Rectal smooth muscle tissue (tissue), 1 donor: Measurements from ENCODE around the gene ZMYND11.
"Not testable (repeated sequence)": the region's sequence is repeated elsewhere in the genome, so short reads cannot be mapped to it uniquely, and the experiment has no call there.

Source experiments
- H3K27ac ChIP-seq: one replicate; pipeline ENCODE4 v1.7.0; 2013; ENCODE audit warnings: low read depth, low read length, inconsistent platforms
- H3K27me3 ChIP-seq: one replicate; pipeline ENCODE4 v1.7.0; 2013; ENCODE audit warnings: low read length; ENCODE audit not compliant: control insufficient read depth, insufficient read depth
- H3K36me3 ChIP-seq: one replicate; pipeline ENCODE4 v1.7.0; 2013; ENCODE audit warnings: low read length; ENCODE audit not compliant: control insufficient read depth, insufficient read depth
- H3K4me1 ChIP-seq: one replicate; pipeline ENCODE4 v1.7.0; 2013; ENCODE audit warnings: low read length; ENCODE audit not compliant: control insufficient read depth, insufficient read depth
- H3K4me3 ChIP-seq: one replicate; pipeline ENCODE4 v1.7.0; 2013; ENCODE audit warnings: low read length
- H3K9ac ChIP-seq: one replicate; pipeline ENCODE4 v1.7.0; 2013; ENCODE audit warnings: low read length

ZMYND11 gene

GRCh38 chr10:285216-285615, 150.0 kb downstream of the ZMYND11 start:
- Histone ChIP-seq H3K36me3 (peaks cover 21% of the 10 kb centered on the region), H3K9ac (no peak overlapping the region), H3K27me3 (no peaks in the 10 kb centered on the region), H3K27ac (no peak overlapping the region), H3K4me3 (no peak overlapping the region), H3K4me1 (peaks cover 3% of the 10 kb centered on the region)

DNA sequence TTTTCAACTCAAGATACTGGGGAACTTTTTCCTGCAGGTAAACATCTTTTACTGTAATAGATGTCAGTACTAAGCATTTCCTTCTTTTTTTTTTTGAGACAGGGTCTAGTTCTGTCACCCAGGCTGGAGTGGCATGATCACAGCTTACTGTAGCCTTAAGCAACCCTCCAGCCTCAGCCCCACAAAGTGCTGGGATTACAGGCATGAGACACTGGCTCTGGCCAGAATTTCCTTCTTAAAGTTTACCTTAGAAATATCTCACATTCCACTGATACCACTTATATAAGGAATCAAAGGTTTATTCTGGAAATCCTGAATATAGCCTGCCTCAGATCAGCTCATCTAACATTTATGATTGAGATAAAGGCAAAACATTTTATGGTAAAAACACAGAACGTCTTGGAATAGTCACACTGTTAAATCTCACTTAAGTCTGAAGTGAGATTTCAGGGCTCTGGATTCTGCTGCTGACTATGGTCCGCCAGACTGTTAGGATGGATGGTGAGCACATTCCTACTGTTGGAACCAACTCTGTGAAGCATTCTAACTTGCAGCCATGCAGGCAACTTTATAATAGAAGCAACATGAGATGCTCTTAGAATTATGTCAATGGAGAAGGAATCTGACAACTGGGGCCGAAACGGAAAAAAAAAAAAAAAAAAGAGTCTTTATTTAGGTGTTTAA, 151.9 kb downstream of the ZMYND11 start:
- H3K4me3 ChIP-seq, result no peak overlapping the region
- H3K27ac ChIP-seq, result no peak overlapping the region
- H3K9ac ChIP-seq, result no peak overlapping the region
- H3K4me1 ChIP-seq, result peaks cover 3% of the 10 kb centered on the region
- H3K36me3 ChIP-seq, result peaks cover 21% of the 10 kb centered on the region
- no peaks in the 10 kb centered on the region for H3K27me3 ChIP-seq

GRCh38 chr10:287814-288213, 152.6 kb downstream of the ZMYND11 start:
- no peaks in the 10 kb centered on the region for H3K27me3 ChIP-seq
- no peak overlapping the region for H3K27ac ChIP-seq
- H3K4me1 ChIP-seq, result peaks cover 3% of the 10 kb centered on the region
- peaks cover 15% of the 10 kb centered on the region for H3K36me3 ChIP-seq
- no peak overlapping the region for H3K9ac ChIP-seq
- H3K4me3 ChIP-seq, result no peak overlapping the region

GRCh38 chr10:288316-289200, 153.3 kb downstream of the ZMYND11 start:
- no peak overlapping the region for H3K9ac ChIP-seq
- H3K36me3 ChIP-seq, result peaks cover 11% of the 10 kb centered on the region
- H3K27me3 ChIP-seq, result no peaks in the 10 kb centered on the region
- H3K27ac ChIP-seq, result no peak overlapping the region
- H3K4me3 ChIP-seq, result no peak overlapping the region
- peaks cover 3% of the 10 kb centered on the region for H3K4me1 ChIP-seq

GRCh38 chr10:289581-289980, 154.3 kb downstream of the ZMYND11 start:
- Histone ChIP-seq H3K27ac (no peak overlapping the region), H3K36me3 (peaks cover 6% of the 10 kb centered on the region), H3K27me3 (no peaks in the 10 kb centered on the region), H3K9ac (no peak overlapping the region), H3K4me1 (peaks cover 3% of the 10 kb centered on the region), H3K4me3 (no peak overlapping the region)

DNA sequence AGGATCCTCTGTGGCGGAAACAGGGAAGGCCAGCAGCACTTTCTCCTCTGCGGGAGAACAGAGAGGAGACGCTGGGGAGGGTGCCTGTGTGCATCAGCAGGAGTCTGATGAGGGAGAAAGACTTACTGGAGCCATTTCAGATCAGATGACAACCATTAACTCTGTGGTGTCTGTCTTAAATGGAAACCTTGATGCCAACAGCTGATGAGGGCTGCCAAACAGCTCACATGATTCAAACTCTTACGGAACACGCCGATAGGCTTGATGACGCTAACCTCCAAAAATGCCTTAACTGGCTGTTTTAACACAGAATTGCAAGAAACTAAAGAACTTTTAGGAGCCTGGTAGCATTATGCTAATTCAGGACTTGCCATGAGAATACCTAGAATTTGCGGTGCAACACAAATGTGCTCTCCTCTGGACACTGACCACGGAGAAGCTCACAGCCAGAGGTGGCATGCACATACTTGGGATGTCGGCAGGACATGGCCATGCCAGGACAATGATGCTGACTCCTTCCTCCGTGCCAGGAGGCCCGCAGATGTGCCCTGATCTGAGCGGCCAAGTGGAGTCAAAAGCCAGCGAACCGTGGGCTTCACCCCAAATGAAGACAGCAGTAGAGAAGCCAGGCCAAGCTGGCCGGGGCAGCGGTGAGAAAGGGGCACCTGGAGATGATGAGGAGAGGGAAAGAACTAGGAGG, 154.9 kb downstream of the ZMYND11 start:
- Histone ChIP-seq H3K36me3 (peaks cover 4% of the 10 kb centered on the region), H3K27ac (no peak overlapping the region), H3K9ac (no peak overlapping the region), H3K4me3 (no peak overlapping the region), H3K27me3 (no peaks in the 10 kb centered on the region), H3K4me1 (peaks cover 3% of the 10 kb centered on the region)

DNA sequence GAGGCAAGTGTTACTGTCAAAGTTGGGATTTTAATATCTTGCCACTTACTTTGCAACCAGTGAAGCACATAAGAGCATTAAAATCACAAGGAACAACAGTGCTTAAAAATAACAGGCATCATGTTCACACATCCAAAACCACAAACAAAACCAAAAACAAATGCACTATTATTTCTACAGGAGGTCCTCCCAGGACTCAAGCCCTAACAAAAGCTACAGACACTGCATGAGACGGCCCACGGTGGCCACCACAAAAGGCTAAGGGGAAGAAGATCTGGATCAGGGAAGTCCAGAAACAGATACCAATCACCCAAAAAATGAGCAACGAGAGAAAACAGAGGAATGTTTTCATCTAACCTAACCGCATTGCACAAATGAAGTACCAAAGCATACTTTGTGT, 158.4 kb downstream of the ZMYND11 start:
- no peaks in the 10 kb centered on the region for H3K36me3 ChIP-seq
- H3K27me3 ChIP-seq, result no peaks in the 10 kb centered on the region
- no peaks in the 10 kb centered on the region for H3K4me1 ChIP-seq
- no peak overlapping the region for H3K9ac ChIP-seq
- no peak overlapping the region for H3K27ac ChIP-seq
- no peak overlapping the region for H3K4me3 ChIP-seq

- no peak overlapping the region for H3K9ac ChIP-seq
- H3K36me3 ChIP-seq, result peaks cover 3% of the 10 kb centered on the region
- no peak overlapping the region for H3K4me3 ChIP-seq
- peak overlapping the region; percentile 42 for H3K27ac ChIP-seq
- no peaks in the 10 kb centered on the region for H3K4me1 ChIP-seq
- H3K27me3 ChIP-seq, result no peaks in the 10 kb centered on the region
Measured at GRCh38 chr10:297567-297966, 162.3 kb downstream of the ZMYND11 start.

- Histone ChIP-seq H3K9ac (no peak overlapping the region), H3K36me3 (peaks cover 3% of the 10 kb centered on the region), H3K27me3 (no peaks in the 10 kb centered on the region), H3K27ac (no peak overlapping the region), H3K4me1 (no peaks in the 10 kb centered on the region), H3K4me3 (no peak overlapping the region)
Measured at GRCh38 chr10:298033-298432, 162.8 kb downstream of the ZMYND11 start.

- Histone ChIP-seq H3K27me3 (no peaks in the 10 kb centered on the region), H3K36me3 (peaks cover 3% of the 10 kb centered on the region), H3K4me1 (no peaks in the 10 kb centered on the region), H3K9ac (no peak overlapping the region), H3K4me3 (no peak overlapping the region), H3K27ac (no peak overlapping the region)
Measured at GRCh38 chr10:299512-299911, 164.3 kb downstream of the ZMYND11 start.

DNA sequence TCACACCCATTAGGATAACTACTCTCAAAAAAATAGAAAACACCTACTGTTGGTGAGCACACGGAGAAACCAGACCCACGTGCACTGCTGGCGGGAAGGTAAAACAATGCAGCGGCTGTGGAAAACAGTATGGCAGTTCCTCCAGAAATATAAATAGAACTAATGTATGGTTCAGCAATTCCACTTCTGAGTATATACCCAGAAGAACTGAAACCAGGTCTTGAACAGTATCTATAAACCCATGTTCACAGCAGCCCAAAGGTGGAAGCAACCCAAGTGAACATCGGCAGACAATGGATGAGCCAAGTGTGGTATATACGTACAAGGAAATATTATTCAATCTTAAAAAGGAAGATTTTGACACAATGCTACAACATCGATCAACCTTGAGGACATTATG, 164.7 kb downstream of the ZMYND11 start:
- H3K27ac ChIP-seq, result no peak overlapping the region
- peaks cover 6% of the 10 kb centered on the region for H3K36me3 ChIP-seq
- no peak overlapping the region for H3K4me3 ChIP-seq
- H3K4me1 ChIP-seq, result no peaks in the 10 kb centered on the region
- H3K9ac ChIP-seq, result no peak overlapping the region
- no peaks in the 10 kb centered on the region for H3K27me3 ChIP-seq

DNA sequence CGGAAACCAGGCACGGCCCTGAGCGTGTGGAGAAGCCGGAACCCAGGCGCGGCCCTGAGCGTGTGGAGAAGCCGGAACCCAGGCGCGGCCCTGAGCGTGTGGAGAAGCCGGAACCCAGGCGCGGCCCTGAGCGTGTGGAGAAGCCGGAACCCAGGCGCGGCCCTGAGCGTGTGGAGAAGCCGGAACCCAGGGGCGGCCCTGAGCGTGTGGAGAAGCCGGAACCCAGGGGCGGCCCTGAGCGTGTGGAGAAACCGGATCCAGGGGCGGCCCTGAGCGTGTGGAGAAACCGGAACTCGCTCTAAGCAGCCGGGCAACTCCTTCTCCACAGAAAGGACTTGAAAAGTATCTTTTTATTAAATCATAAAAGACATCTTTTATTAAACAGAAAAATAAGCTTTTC, 165.3 kb downstream of the ZMYND11 start:
- not testable (repeated sequence) for H3K36me3 ChIP-seq, H3K9ac ChIP-seq, H3K4me3 ChIP-seq, H3K27me3 ChIP-seq, H3K27ac ChIP-seq, H3K4me1 ChIP-seq
